ENCODE results near the gene STK32A.

DNA sequence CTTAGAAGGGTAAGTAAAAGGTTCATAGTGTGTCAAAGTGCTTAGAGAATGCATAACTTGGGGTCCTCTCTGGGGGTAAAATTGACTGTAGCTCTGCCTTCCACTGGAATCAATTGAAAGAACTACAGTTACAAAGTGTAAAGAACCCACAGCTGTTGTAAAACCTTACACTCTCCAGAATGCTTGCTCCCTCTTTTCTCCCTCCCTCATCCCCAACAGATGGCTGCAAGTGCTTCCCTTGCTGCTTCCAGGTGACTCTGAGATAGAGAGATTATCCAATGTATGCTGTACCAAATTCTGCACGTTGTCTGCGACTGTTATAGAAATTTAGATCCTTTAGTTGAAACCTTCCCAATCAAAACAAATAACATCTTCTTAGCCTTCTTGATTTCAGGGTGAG, 126.0 kb downstream of the STK32A start:
- TF ChIP-seq, protein P1, sequence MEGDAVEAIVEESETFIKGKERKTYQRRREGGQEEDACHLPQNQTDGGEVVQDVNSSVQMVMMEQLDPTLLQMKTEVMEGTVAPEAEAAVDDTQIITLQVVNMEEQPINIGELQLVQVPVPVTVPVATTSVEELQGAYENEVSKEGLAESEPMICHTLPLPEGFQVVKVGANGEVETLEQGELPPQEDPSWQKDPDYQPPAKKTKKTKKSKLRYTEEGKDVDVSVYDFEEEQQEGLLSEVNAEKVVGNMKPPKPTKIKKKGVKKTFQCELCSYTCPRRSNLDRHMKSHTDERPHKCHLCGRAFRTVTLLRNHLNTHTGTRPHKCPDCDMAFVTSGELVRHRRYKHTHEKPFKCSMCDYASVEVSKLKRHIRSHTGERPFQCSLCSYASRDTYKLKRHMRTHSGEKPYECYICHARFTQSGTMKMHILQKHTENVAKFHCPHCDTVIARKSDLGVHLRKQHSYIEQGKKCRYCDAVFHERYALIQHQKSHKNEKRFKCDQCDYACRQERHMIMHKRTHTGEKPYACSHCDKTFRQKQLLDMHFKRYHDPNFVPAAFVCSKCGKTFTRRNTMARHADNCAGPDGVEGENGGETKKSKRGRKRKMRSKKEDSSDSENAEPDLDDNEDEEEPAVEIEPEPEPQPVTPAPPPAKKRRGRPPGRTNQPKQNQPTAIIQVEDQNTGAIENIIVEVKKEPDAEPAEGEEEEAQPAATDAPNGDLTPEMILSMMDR (IDR thresholded peaks at IDR 0.05; ENCODE audit: low read length), result no peak
- TF ChIP-seq EZH2 (IDR thresholded peaks at IDR 0.05; ENCODE audit: borderline replicate concordance, low read length), result no peak
